Tibial nerve (tissue), 4 donors: ENCODE results near the gene GHR. TPM values are rescaled to one million over a fixed set of nuclear protein-coding genes. Genes with fewer than 3 reads are reported as not detected.

Experiments
- DNase-seq, 2 donors: peaks; one replicate each; pipeline ENCODE4 v3.0.0-alpha.2; 2019; ENCODE audit warnings: low spot score in 2 of 2
- H3K27ac ChIP-seq, 4 donors: fragments of 200-600 bp; sonication (generic) in 3 of 4; one replicate each; pipeline ENCODE4 v1.5.1; 2017 to 2019; ENCODE audit warnings: mild to moderate bottlenecking in 1 of 4
- H3K27me3 ChIP-seq, 2 donors: fragments of 200-600 bp; sonication (generic) in 1 of 2; one replicate each; pipeline versions ENCODE4 v1.5.1 to v1.6.0; 2017 to 2019
- H3K36me3 ChIP-seq, 3 donors: fragments of 200-600 bp; sonication (generic); one replicate each; pipeline ENCODE4 v1.5.1; 2018 to 2019
- H3K4me1 ChIP-seq, 4 donors: fragments of 200-600 bp; sonication (generic) in 3 of 4; one replicate each; pipeline ENCODE4 v1.5.1; 2017 to 2019
- H3K4me3 ChIP-seq, 4 donors: fragments of 200-600 bp; sonication (generic) in 3 of 4; one replicate each; pipeline ENCODE4 v1.5.1; 2017 to 2019; ENCODE audit warnings: mild to moderate bottlenecking in 1 of 4, moderate library complexity in 1 of 4
- H3K9me3 ChIP-seq, 4 donors: fragments of 200-600 bp; sonication (generic) in 3 of 4; one replicate each; pipeline ENCODE4 v1.5.1; 2017 to 2019
- CTCF ChIP-seq, 5 experiments: fragments of 200-600 bp in 3 of 5; fragments of 450-650 bp in 2 of 5; sonication (generic) in 3 of 5; IDR thresholded peaks; one replicate each; pipeline ENCODE4 v1.5.1; 2016 to 2019; ENCODE audit warnings: antibody characterized with exemption in 5 of 5, mild to moderate bottlenecking in 3 of 5, moderate library complexity in 2 of 5
- EP300 ChIP-seq, 2 donors: sonication (generic); formaldehyde crosslinking; IDR thresholded peaks; one replicate each; pipeline ENCODE4 v1.6.1; 2017; ENCODE audit warnings: antibody characterized with exemption in 2 of 2, mild to moderate bottlenecking in 1 of 2
- POLR2A ChIP-seq, 2 donors: fragments of 450-650 bp; IDR thresholded peaks; one replicate each; pipeline ENCODE4 v1.6.1; 2017; ENCODE audit warnings: antibody characterized with exemption in 2 of 2, mild to moderate bottlenecking in 2 of 2, moderate library complexity in 2 of 2
- WGBS, 2 donors: methylation state at CpG; one replicate each; pipeline ENCODE4 v1.1.5; 2018; 5-methylcytosine and 5-hydroxymethylcytosine counted together
- total RNA-seq, 4 donors: library from RNA; depleted of rRNA; stranded (reverse); fragments of >200 nt; gene quantifications; one replicate each; pipeline ENCODE4 v1.1.0, GENCODE V29; 2016

GHR gene
- total RNA-seq, 4 donors from 2014 or later: 30.2 to 39.6 (median 39.2) TPM

- WGBS, 2 donors: 91 to 92% methylated on average over 5 of the region's 5 CpGs
- Histone ChIP-seq H3K27me3 (no peaks in the 10 kb centered on the region), H3K4me3 (no peak overlapping the region), H3K36me3 (no peaks in the 10 kb centered on the region), H3K9me3 (peaks cover 0 to 15% (median 0%) of the 10 kb centered on the region in 4 donors), H3K27ac (no peak overlapping the region), H3K4me1 (no peaks in the 10 kb centered on the region)
- TF ChIP-seq CTCF (IDR thresholded peaks at IDR 0.05) (no peak), EP300 (IDR thresholded peaks at IDR 0.05) (no peak), POLR2A (IDR thresholded peaks at IDR 0.05) (no peak)
- DNase-seq: no peak
These were observed 33.1 kb upstream of the GHR start for GRCh38 chr5:42390115-42390514.

- TF ChIP-seq POLR2A (IDR thresholded peaks at IDR 0.05) (no peak), CTCF (IDR thresholded peaks at IDR 0.05) (no peak), EP300 (IDR thresholded peaks at IDR 0.05) (no peak)
- no peak overlapping the region for H3K4me3 ChIP-seq
- H3K4me1 ChIP-seq: no peaks in the 10 kb centered on the region
- no peak overlapping the region for H3K27ac ChIP-seq
- peaks cover 0 to 15% (median 0%) of the 10 kb centered on the region in 4 donors for H3K9me3 ChIP-seq
- no peaks in the 10 kb centered on the region for H3K27me3 ChIP-seq
- H3K36me3 ChIP-seq: no peaks in the 10 kb centered on the region
- 71 to 75% methylated on average over 2 of the region's 2 CpGs for WGBS, 2 donors
- no peak for DNase-seq
These were observed 30.3 kb upstream of the GHR start for GRCh38 chr5:42392917-42393316.

GRCh38 chr5:42396111-42396510 lies 27.1 kb upstream of the GHR start:
- H3K27ac ChIP-seq: no peak overlapping the region

GRCh38 chr5:42397267-42397666 lies 26.0 kb upstream of the GHR start:
- Histone ChIP-seq H3K9me3 (peaks cover 0 to 15% (median 0%) of the 10 kb centered on the region in 4 donors), H3K27ac (no peak overlapping the region), H3K4me3 (no peak overlapping the region), H3K27me3 (no peaks in the 10 kb centered on the region), H3K36me3 (no peaks in the 10 kb centered on the region), H3K4me1 (no peaks in the 10 kb centered on the region)
- no peak for DNase-seq
- 87 to 92% methylated on average over 8 of the region's 8 CpGs for WGBS, 2 donors
- TF ChIP-seq POLR2A (IDR thresholded peaks at IDR 0.05): no peak
- no peak for TF ChIP-seq CTCF (IDR thresholded peaks at IDR 0.05)
- TF ChIP-seq EP300 (IDR thresholded peaks at IDR 0.05): no peak

More at GRCh38 chr5:42396111-42396510, 27.1 kb upstream of the GHR start:
- Histone ChIP-seq H3K27me3 (no peaks in the 10 kb centered on the region), H3K4me3 (no peak overlapping the region), H3K36me3 (no peaks in the 10 kb centered on the region), H3K4me1 (no peaks in the 10 kb centered on the region), H3K9me3 (peaks cover 0 to 15% (median 0%) of the 10 kb centered on the region in 4 donors)
- no peak for DNase-seq
- 70 to 89% methylated on average over 3 to 5 of the region's 5 CpGs for WGBS, 2 donors
- no peak for TF ChIP-seq CTCF (IDR thresholded peaks at IDR 0.05)
- no peak for TF ChIP-seq EP300 (IDR thresholded peaks at IDR 0.05)
- TF ChIP-seq POLR2A (IDR thresholded peaks at IDR 0.05): no peak

- Histone ChIP-seq H3K9me3 (no peaks in the 10 kb centered on the region), H3K27ac (no peak overlapping the region), H3K27me3 (no peaks in the 10 kb centered on the region), H3K4me3 (no peak overlapping the region), H3K36me3 (no peaks in the 10 kb centered on the region), H3K4me1 (peaks cover 0 to 2% (median 0%) of the 10 kb centered on the region in 4 donors)
- 53 to 65% methylated on average over 2 of the region's 2 CpGs for WGBS, 2 donors
- no peak for TF ChIP-seq POLR2A (IDR thresholded peaks at IDR 0.05)
- no peak for TF ChIP-seq EP300 (IDR thresholded peaks at IDR 0.05)
- TF ChIP-seq CTCF (IDR thresholded peaks at IDR 0.05): no peak
- no peak for DNase-seq
These were observed 23.5 kb upstream of the GHR start for GRCh38 chr5:42399702-42400101.
